ENCODE results near the gene FNDC7. TPM values are rescaled to one million over a fixed set of nuclear protein-coding genes. Genes with fewer than 3 reads are reported as not detected.

FNDC7 gene
- total RNA-seq, 1 donor from 2014 or later, result not detected

- no peaks in the 10 kb centered on the region for H3K27me3 Mint-ChIP-seq
- no peak for TF ChIP-seq CTCF (IDR thresholded peaks at IDR 0.05; ENCODE audit: unreplicated experiment)
- H3K27ac Mint-ChIP-seq, result no peak overlapping the region
Observed at GRCh38 chr1:108668777-108669176, 43.9 kb upstream of the FNDC7 start.

GRCh38 chr1:108669679-108670078 is 43.0 kb upstream of the FNDC7 start:
- Mint-ChIP-seq H3K36me3 (ENCODE audit: insufficient read depth) (peaks cover 2% of the 10 kb centered on the region), H3K27ac (no peak overlapping the region), H3K27me3 (no peaks in the 10 kb centered on the region), H3K4me3 (ENCODE audit: low read depth) (no peak overlapping the region), H3K9me3 (ENCODE audit: low read depth) (peaks cover 14% of the 10 kb centered on the region), H3K4me1 (ENCODE audit: low read depth) (no peaks in the 10 kb centered on the region)
- TF ChIP-seq CTCF (IDR thresholded peaks at IDR 0.05; ENCODE audit: unreplicated experiment), result no peak
- no peak for DNase-seq (ENCODE audit: low spot score, unreplicated experiment)

More at GRCh38 chr1:108668777-108669176, 43.9 kb upstream of the FNDC7 start:
- peaks cover 10% of the 10 kb centered on the region for H3K9me3 Mint-ChIP-seq (ENCODE audit: low read depth)
- no peak overlapping the region for H3K4me3 Mint-ChIP-seq (ENCODE audit: low read depth)
- DNase-seq (ENCODE audit: low spot score, unreplicated experiment), result no peak
- no peaks in the 10 kb centered on the region for H3K4me1 Mint-ChIP-seq (ENCODE audit: low read depth)
- H3K36me3 Mint-ChIP-seq (ENCODE audit: insufficient read depth), result no peaks in the 10 kb centered on the region

- H3K27me3 Mint-ChIP-seq, result no peaks in the 10 kb centered on the region
- no peak for DNase-seq (ENCODE audit: low spot score, unreplicated experiment)
- TF ChIP-seq CTCF (IDR thresholded peaks at IDR 0.05; ENCODE audit: unreplicated experiment), result no peak
- H3K9me3 Mint-ChIP-seq (ENCODE audit: low read depth), result peaks cover 17% of the 10 kb centered on the region
- H3K27ac Mint-ChIP-seq, result no peak overlapping the region
- peaks cover 4% of the 10 kb centered on the region for H3K36me3 Mint-ChIP-seq (ENCODE audit: insufficient read depth)
- no peaks in the 10 kb centered on the region for H3K4me1 Mint-ChIP-seq (ENCODE audit: low read depth)
- no peak overlapping the region for H3K4me3 Mint-ChIP-seq (ENCODE audit: low read depth)
Observed at GRCh38 chr1:108670131-108670773, 42.5 kb upstream of the FNDC7 start.

GRCh38 chr1:108671143-108671542 is 41.6 kb upstream of the FNDC7 start:
- H3K4me1 Mint-ChIP-seq (ENCODE audit: low read depth), result no peaks in the 10 kb centered on the region
- no peak for TF ChIP-seq CTCF (IDR thresholded peaks at IDR 0.05; ENCODE audit: unreplicated experiment)
- no peak overlapping the region for H3K4me3 Mint-ChIP-seq (ENCODE audit: low read depth)
- no peak overlapping the region for H3K27ac Mint-ChIP-seq
- peaks cover 17% of the 10 kb centered on the region for H3K9me3 Mint-ChIP-seq (ENCODE audit: low read depth)
- no peaks in the 10 kb centered on the region for H3K27me3 Mint-ChIP-seq
- no peak for DNase-seq (ENCODE audit: low spot score, unreplicated experiment)
- peaks cover 4% of the 10 kb centered on the region for H3K36me3 Mint-ChIP-seq (ENCODE audit: insufficient read depth)

- TF ChIP-seq CTCF (IDR thresholded peaks at IDR 0.05; ENCODE audit: unreplicated experiment), result no peak
- H3K27ac Mint-ChIP-seq, result no peak overlapping the region
- DNase-seq (ENCODE audit: low spot score, unreplicated experiment), result no peak
- peaks cover 1% of the 10 kb centered on the region for H3K4me1 Mint-ChIP-seq (ENCODE audit: low read depth)
- H3K4me3 Mint-ChIP-seq (ENCODE audit: low read depth), result no peak overlapping the region
- H3K36me3 Mint-ChIP-seq (ENCODE audit: insufficient read depth), result peaks cover 4% of the 10 kb centered on the region
- peaks cover 15% of the 10 kb centered on the region for H3K9me3 Mint-ChIP-seq (ENCODE audit: low read depth)
- no peaks in the 10 kb centered on the region for H3K27me3 Mint-ChIP-seq
Observed at GRCh38 chr1:108678706-108679105, 34.0 kb upstream of the FNDC7 start.
